GM12878 (cell line): ENCODE data around the gene ACVR1B. TPM values are rescaled to one million over a fixed set of nuclear protein-coding genes. Genes with fewer than 3 reads are reported as not detected.

Experiments used
- CHD4 ChIP-seq: fragments of 200-600 bp; sonication (generic); IDR thresholded peaks from 2 replicates; pipeline ENCODE4 v1.6.1; 2016; ENCODE audit warnings: mild to moderate bottlenecking
- IKZF1 ChIP-seq: fragments of 450-650 bp; conservative IDR thresholded peaks from 2 replicates; pipeline ENCODE4 v1.6.1; 2017; ENCODE audit warnings: antibody characterized with exemption, mild to moderate bottlenecking
- LARP7 ChIP-seq: fragments of 450-650 bp; IDR thresholded peaks from 2 replicates; pipeline ENCODE4 v1.6.1; 2017; ENCODE audit warnings: mild to moderate bottlenecking
- MAX ChIP-seq: IDR thresholded peaks from 2 replicates; pipeline ENCODE4 v1.6.1; 2012; ENCODE audit warnings: low read depth, low read length, improper control_type of control experiment
- NFYB ChIP-seq: IDR thresholded peaks from 2 replicates; pipeline ENCODE4 v1.6.1; 2011; ENCODE audit warnings: low read depth, mild to moderate bottlenecking, low read length, improper control_type of control experiment, moderate library complexity; ENCODE audit not compliant: insufficient read depth
- SMARCA5 ChIP-seq: fragments of 450-650 bp; IDR thresholded peaks from 2 replicates; pipeline ENCODE4 v1.6.1; 2017; ENCODE audit warnings: mild to moderate bottlenecking
- polyA plus RNA-seq, 11 experiments: library from polyadenylated mRNA; depleted of rRNA in 4 of 11; unstranded in 6 of 11; stranded (reverse) in 5 of 11; fragments of >200 nt; fragmentation: Nextera tagmentation in 4 of 11; fragmentation: Illumina TruSeq in 1 of 11; extraction: Ambion mirVana in 4 of 11; extraction: Trizol in 1 of 11; gene quantifications; 1 replicate in 1 of 11; 2 replicates in 10 of 11; pipeline versions ENCODE4 v1.2.1 to v1.2.3, GENCODE V29; 2011 to 2016; ENCODE audit warnings: inconsistent platforms in 2 of 11, missing spikeins in 2 of 11, low read depth in 1 of 11
- total RNA-seq, 4 experiments: library from RNA; depleted of rRNA in 3 of 4; stranded (reverse); fragments of >200 nt in 3 of 4; fragmentation: Illumina TruSeq in 1 of 4; extraction: Trizol in 1 of 4; gene quantifications; 2 replicates each; pipeline versions ENCODE4 v1.2.1 to v1.2.3, GENCODE V29; 2013 to 2021
- TF ChIP-seq, protein P1 (sequence below): IDR thresholded peaks from 2 replicates; pipeline ENCODE4 v1.6.1; 2011; ENCODE audit warnings: low read depth, mild to moderate bottlenecking, low read length, moderate library complexity, borderline replicate concordance; ENCODE audit errors: extremely low read depth
- TF ChIP-seq, protein P2 (sequence below): IDR thresholded peaks from 2 replicates; pipeline ENCODE4 v1.6.1; 2011; ENCODE audit warnings: borderline replicate concordance, low read depth, mild to moderate bottlenecking, moderate library complexity, mixed read lengths, low read length; ENCODE audit not compliant: insufficient read depth; ENCODE audit errors: extremely low read length
- TF ChIP-seq, protein P3 (sequence below): fragments of 450-650 bp; formaldehyde crosslinking; IDR thresholded peaks from 2 replicates; pipeline ENCODE4 v1.4.0; 2020; ENCODE audit warnings: mild to moderate bottlenecking, moderate library complexity

ACVR1B gene
- total and polyA plus RNA-seq, 10 of the 15 experiments (the other 5 are each of a cell fraction or from before 2014, with no cell fraction given), result 0.02 to 0.69 (median 0.16) TPM; not detected in 2

DNA sequence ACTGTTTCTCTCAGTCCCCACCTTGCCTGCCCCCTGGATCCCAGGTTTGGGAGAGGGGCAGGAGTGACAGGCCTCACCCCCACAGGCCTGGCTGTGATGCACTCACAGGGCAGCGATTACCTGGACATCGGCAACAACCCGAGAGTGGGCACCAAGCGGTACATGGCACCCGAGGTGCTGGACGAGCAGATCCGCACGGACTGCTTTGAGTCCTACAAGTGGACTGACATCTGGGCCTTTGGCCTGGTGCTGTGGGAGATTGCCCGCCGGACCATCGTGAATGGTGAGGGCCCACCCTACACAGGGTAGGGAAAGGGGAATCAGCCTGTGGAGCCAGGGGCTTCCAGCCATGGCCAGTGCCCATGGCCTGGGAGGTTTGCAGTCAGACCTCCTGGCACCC lies 35.5 kb upstream of the ACVR1B start (continued):
- TF ChIP-seq CHD4 (no peak), MAX (no peak), SMARCA5 (no peak), IKZF1 (no peak), LARP7 (no peak), NFYB (no peak)
- TF ChIP-seq, protein P1, sequence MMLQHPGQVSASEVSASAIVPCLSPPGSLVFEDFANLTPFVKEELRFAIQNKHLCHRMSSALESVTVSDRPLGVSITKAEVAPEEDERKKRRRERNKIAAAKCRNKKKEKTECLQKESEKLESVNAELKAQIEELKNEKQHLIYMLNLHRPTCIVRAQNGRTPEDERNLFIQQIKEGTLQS, result no peak
- TF ChIP-seq, protein P2, sequence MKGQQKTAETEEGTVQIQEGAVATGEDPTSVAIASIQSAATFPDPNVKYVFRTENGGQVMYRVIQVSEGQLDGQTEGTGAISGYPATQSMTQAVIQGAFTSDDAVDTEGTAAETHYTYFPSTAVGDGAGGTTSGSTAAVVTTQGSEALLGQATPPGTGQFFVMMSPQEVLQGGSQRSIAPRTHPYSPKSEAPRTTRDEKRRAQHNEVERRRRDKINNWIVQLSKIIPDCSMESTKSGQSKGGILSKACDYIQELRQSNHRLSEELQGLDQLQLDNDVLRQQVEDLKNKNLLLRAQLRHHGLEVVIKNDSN, result no peak
- TF ChIP-seq, protein P3, sequence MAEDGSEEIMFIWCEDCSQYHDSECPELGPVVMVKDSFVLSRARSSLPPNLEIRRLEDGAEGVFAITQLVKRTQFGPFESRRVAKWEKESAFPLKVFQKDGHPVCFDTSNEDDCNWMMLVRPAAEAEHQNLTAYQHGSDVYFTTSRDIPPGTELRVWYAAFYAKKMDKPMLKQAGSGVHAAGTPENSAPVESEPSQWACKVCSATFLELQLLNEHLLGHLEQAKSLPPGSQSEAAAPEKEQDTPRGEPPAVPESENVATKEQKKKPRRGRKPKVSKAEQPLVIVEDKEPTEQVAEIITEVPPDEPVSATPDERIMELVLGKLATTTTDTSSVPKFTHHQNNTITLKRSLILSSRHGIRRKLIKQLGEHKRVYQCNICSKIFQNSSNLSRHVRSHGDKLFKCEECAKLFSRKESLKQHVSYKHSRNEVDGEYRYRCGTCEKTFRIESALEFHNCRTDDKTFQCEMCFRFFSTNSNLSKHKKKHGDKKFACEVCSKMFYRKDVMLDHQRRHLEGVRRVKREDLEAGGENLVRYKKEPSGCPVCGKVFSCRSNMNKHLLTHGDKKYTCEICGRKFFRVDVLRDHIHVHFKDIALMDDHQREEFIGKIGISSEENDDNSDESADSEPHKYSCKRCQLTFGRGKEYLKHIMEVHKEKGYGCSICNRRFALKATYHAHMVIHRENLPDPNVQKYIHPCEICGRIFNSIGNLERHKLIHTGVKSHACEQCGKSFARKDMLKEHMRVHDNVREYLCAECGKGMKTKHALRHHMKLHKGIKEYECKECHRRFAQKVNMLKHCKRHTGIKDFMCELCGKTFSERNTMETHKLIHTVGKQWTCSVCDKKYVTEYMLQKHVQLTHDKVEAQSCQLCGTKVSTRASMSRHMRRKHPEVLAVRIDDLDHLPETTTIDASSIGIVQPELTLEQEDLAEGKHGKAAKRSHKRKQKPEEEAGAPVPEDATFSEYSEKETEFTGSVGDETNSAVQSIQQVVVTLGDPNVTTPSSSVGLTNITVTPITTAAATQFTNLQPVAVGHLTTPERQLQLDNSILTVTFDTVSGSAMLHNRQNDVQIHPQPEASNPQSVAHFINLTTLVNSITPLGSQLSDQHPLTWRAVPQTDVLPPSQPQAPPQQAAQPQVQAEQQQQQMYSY (CRISPR knock-in tag), result no peak
- TF ChIP-seq, all 136 proteins: peak for 0
